KG1 (cell line): ENCODE results near the gene MAS1L.

ENCODE experiments used
- DNase-seq: peaks from one replicate; lab custom pipeline; 2025; lab: John Stamatoyannopoulos, UW

MAS1L gene

GRCh38 chr6:29487660-29488059 is at the start of gene MAS1L:
Gene MAS1L (minus strand): TSS chr6:29487956. CDS start chr6:29487902, 54 bp downstream.
- DNase-seq, result no peak

GRCh38 chr6:29532320-29532951 is 44.7 kb upstream of the MAS1L start:
- DNase-seq, result no peak

GRCh38 chr6:29531668-29532067 is 43.9 kb upstream of the MAS1L start:
- DNase-seq, result no peak

- DNase-seq, result no peak
Measured at GRCh38 chr6:29530671-29531310, 43.0 kb upstream of the MAS1L start.

- no peak for DNase-seq
Measured at GRCh38 chr6:29529956-29530355, 42.2 kb upstream of the MAS1L start.

GRCh38 chr6:29528988-29529560 is 41.3 kb upstream of the MAS1L start:
- DNase-seq, result no peak

GRCh38 chr6:29528300-29528931 is 40.7 kb upstream of the MAS1L start:
- DNase-seq, result no peak

- no peak for DNase-seq
Measured at GRCh38 chr6:29527564-29527963, 39.8 kb upstream of the MAS1L start.

- no peak for DNase-seq
Measured at GRCh38 chr6:29527126-29527525, 39.4 kb upstream of the MAS1L start.

GRCh38 chr6:29525311-29525639 is 37.5 kb upstream of the MAS1L start:
- DNase-seq, result no peak

GRCh38 chr6:29524444-29525310 is 36.9 kb upstream of the MAS1L start:
- no peak for DNase-seq

GRCh38 chr6:29524044-29524443 is 36.3 kb upstream of the MAS1L start:
- DNase-seq, result no peak

- DNase-seq, result no peak
Measured at GRCh38 chr6:29522227-29522626, 34.5 kb upstream of the MAS1L start.

- DNase-seq, result no peak
Measured at GRCh38 chr6:29521006-29521680, 33.4 kb upstream of the MAS1L start.

- no peak for DNase-seq
Measured at GRCh38 chr6:29520232-29520631, 32.5 kb upstream of the MAS1L start.

- DNase-seq, result no peak
Measured at GRCh38 chr6:29519291-29520010, 31.7 kb upstream of the MAS1L start.

- DNase-seq, result no peak
Measured at GRCh38 chr6:29517728-29518440, 30.1 kb upstream of the MAS1L start.

- DNase-seq, result no peak
Measured at GRCh38 chr6:29517245-29517644, 29.5 kb upstream of the MAS1L start.

- no peak for DNase-seq
Measured at GRCh38 chr6:29516108-29516507, 28.4 kb upstream of the MAS1L start.

GRCh38 chr6:29510746-29511300 is 23.1 kb upstream of the MAS1L start:
- DNase-seq, result no peak
